GM18520 (cell line): ENCODE measurements around the gene CEMP1.

Experiments
- ATAC-seq: cut with Tn5 transposase; IDR thresholded peaks from one replicate; pipeline ENCODE4 v1.9.1; 2021; ENCODE audit not compliant: unreplicated experiment

CEMP1 gene

GRCh38 chr16:2520784-2521531 is 10.2 kb downstream of the CEMP1 start:
- no peak for ATAC-seq

- ATAC-seq = peak; percentile 34
Measured at GRCh38 chr16:2520097-2520783, 11.0 kb downstream of the CEMP1 start, which contains the start of gene AMDHD2. AMDHD2 (plus strand) TSS chr16:2520371; CDS start chr16:2520459, 88 bp downstream.

- ATAC-seq = no peak
Measured at GRCh38 chr16:2519711-2520080, 11.5 kb downstream of the CEMP1 start.

- no peak for ATAC-seq
Measured at GRCh38 chr16:2518823-2519710, 12.1 kb downstream of the CEMP1 start.

- no peak for ATAC-seq
Measured at GRCh38 chr16:2517954-2518605, 13.1 kb downstream of the CEMP1 start.

GRCh38 chr16:2516391-2517240 is 14.6 kb downstream of the CEMP1 start:
- ATAC-seq = no peak

GRCh38 chr16:2515180-2515851 is 15.9 kb downstream of the CEMP1 start:
- no peak for ATAC-seq

- no peak for ATAC-seq
Measured at GRCh38 chr16:2514333-2515179, 16.7 kb downstream of the CEMP1 start.

- ATAC-seq = peak; percentile 62
Measured at GRCh38 chr16:2513405-2514332, 17.5 kb downstream of the CEMP1 start, which contains the start of gene ATP6V0C. ATP6V0C (plus strand) TSS chr16:2513952; CDS start chr16:2514104, 152 bp downstream.

- no peak for ATAC-seq
Measured at GRCh38 chr16:2512735-2513404, 18.3 kb downstream of the CEMP1 start.

- ATAC-seq = no peak
Measured at GRCh38 chr16:2511996-2512734, 19.0 kb downstream of the CEMP1 start.

- ATAC-seq = no peak
Measured at GRCh38 chr16:2511128-2511800, 19.9 kb downstream of the CEMP1 start.

- ATAC-seq = no peak
Measured at GRCh38 chr16:2508722-2509400, 22.3 kb downstream of the CEMP1 start.

GRCh38 chr16:2507665-2508064 is 23.5 kb downstream of the CEMP1 start:
- ATAC-seq = no peak

- no peak for ATAC-seq
Measured at GRCh38 chr16:2507052-2507659, 24.1 kb downstream of the CEMP1 start.
